ENCODE results near the gene ARHGAP32. TPM values are rescaled to one million over a fixed set of nuclear protein-coding genes. Genes with fewer than 3 reads are reported as not detected.

Gene ARHGAP32
- total and polyA plus RNA-seq, 7 donors = 9.2 to 20.0 (median 12.0) TPM

DNA sequence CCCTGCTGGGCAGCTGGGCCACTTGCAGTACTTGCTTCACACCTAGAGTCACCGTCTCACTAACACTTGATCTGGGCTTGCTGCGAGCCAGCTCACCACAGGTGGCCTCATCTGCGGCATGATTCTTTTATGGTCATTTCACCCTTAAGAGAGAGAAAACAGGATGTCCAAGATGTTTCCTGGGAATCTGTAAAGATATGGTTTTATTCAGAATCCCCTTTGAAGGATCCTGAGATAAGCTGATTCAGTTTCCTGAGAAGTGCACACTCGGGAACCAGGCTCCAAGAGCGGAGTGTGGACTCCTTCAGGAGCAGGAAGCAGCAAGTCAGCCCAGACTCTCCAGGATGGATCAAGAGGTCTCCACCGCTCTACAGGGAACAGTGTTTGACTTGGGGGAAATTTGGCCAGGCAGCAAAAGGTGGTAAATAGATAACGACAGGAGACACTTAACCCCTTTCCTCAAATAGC, 227.6 kb downstream of the ARHGAP32 start:
- no peak overlapping the region for H3K27ac ChIP-seq
- no peaks in the 10 kb centered on the region for H3K4me1 ChIP-seq
- intact Hi-C loops (cut with DNase I) = no loop called here
- no peak for DNase-seq
- peaks cover 0 to 13% (median 1%) of the 10 kb centered on the region in 4 donors for H3K36me3 ChIP-seq
- TF ChIP-seq POLR2A (IDR thresholded peaks at IDR 0.05) (no peak), POLR2AphosphoS5 (IDR thresholded peaks at IDR 0.05) (no peak), EP300 (IDR thresholded peaks at IDR 0.05) (no peak)
- TF ChIP-seq, protein P1, sequence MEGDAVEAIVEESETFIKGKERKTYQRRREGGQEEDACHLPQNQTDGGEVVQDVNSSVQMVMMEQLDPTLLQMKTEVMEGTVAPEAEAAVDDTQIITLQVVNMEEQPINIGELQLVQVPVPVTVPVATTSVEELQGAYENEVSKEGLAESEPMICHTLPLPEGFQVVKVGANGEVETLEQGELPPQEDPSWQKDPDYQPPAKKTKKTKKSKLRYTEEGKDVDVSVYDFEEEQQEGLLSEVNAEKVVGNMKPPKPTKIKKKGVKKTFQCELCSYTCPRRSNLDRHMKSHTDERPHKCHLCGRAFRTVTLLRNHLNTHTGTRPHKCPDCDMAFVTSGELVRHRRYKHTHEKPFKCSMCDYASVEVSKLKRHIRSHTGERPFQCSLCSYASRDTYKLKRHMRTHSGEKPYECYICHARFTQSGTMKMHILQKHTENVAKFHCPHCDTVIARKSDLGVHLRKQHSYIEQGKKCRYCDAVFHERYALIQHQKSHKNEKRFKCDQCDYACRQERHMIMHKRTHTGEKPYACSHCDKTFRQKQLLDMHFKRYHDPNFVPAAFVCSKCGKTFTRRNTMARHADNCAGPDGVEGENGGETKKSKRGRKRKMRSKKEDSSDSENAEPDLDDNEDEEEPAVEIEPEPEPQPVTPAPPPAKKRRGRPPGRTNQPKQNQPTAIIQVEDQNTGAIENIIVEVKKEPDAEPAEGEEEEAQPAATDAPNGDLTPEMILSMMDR (IDR thresholded peaks at IDR 0.05) = no peak
- H3K9me3 ChIP-seq = no peaks in the 10 kb centered on the region
- 87 to 91% methylated on average over 7 of the region's 7 CpGs for WGBS, 2 donors
- no peaks in the 10 kb centered on the region for H3K27me3 ChIP-seq
- no peak overlapping the region for H3K4me3 ChIP-seq

DNA sequence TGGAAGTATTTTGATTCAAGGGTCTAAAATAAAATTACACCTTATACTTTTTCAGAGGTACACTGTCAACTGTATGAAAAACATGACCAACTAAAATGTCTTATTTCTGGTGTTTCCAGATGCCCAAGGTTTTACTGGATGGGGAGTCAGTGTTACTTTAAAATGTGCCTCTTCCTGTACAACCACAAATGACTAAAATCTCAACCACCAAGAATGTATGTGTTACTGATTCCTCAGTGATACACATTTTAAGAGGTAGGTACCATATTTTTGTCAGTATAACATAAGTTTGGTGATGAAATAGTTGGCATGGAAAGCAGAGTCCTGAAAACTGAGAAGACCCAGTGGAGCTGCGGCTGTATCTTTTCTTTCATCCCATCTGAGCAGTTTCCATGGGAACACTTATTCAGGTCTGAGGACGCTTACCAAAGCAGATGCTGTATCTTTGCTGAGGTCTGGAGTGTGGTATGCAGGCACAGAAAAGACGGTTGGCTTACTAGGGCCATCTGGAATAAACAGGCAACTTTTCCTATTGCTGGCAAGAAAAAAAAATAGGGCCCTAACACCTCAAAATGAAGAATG, 228.3 kb downstream of the ARHGAP32 start:
- H3K4me3 ChIP-seq = no peak overlapping the region
- no peak for TF ChIP-seq EP300 (IDR thresholded peaks at IDR 0.05)
- no peak for TF ChIP-seq POLR2AphosphoS5 (IDR thresholded peaks at IDR 0.05)
- no peak for TF ChIP-seq POLR2A (IDR thresholded peaks at IDR 0.05)
- TF ChIP-seq, protein P1 (IDR thresholded peaks at IDR 0.05) = no peak
- peaks cover 0 to 6% (median 0%) of the 10 kb centered on the region in 4 donors for H3K36me3 ChIP-seq
- H3K9me3 ChIP-seq = no peaks in the 10 kb centered on the region
- intact Hi-C loops (cut with DNase I) = no loop called here
- H3K4me1 ChIP-seq = no peaks in the 10 kb centered on the region
- no peaks in the 10 kb centered on the region for H3K27me3 ChIP-seq
- DNase-seq = no peak
- WGBS, 2 donors = 85 to 91% methylated on average over 3 of the region's 3 CpGs
- H3K27ac ChIP-seq = no peak overlapping the region

DNA sequence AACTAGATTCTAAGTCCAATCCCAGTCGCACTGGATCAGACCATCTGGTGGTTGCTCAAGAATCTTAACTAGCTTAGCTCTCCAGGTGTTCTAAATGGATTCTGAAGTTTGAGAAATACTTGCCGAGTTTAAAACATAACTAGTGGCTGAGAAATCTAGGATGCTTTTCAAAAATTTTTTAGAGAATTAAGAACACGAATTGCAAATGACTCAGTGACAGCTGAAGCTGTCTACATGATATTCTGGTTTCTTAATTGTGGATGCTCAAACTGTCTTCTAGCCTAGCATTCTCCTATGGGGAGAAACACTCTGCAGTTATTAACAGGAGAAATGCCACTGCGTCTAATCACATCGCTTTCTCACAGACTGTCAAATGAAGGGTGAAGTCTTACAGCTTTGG, 229.2 kb downstream of the ARHGAP32 start:
- H3K4me3 ChIP-seq = no peak overlapping the region
- no peaks in the 10 kb centered on the region for H3K27me3 ChIP-seq
- no peak overlapping the region for H3K27ac ChIP-seq
- no peaks in the 10 kb centered on the region for H3K9me3 ChIP-seq
- TF ChIP-seq POLR2AphosphoS5 (IDR thresholded peaks at IDR 0.05) (no peak), EP300 (IDR thresholded peaks at IDR 0.05) (no peak), POLR2A (IDR thresholded peaks at IDR 0.05) (no peak)
- TF ChIP-seq, protein P1 (IDR thresholded peaks at IDR 0.05) = no peak
- no peaks in the 10 kb centered on the region for H3K36me3 ChIP-seq
- H3K4me1 ChIP-seq = no peaks in the 10 kb centered on the region
- WGBS, 2 donors = 86 to 91% methylated on average over 5 of the region's 5 CpGs
- intact Hi-C loops (cut with DNase I) = no loop called here
- DNase-seq = no peak

DNA sequence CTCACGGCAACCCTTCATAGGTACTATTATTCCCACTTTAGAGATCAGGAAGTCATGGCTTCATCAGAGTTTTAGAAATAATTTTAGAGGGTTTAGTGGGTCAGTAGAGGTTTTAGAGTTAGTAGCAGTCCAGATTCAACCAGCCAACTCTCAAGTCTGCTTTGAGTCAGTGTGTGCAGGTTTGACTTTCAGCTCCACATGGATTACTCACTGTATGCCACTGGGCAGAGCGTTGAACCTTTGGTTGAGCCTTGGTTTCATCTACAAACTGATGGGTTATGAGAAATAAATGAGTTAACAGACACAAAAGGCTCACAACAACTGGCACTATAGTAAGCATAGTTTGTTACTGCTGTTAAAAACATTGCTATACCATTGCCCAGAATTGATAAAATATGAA, 230.5 kb downstream of the ARHGAP32 start:
- Histone ChIP-seq H3K9me3 (no peaks in the 10 kb centered on the region), H3K36me3 (no peaks in the 10 kb centered on the region), H3K27ac (no peak overlapping the region), H3K27me3 (peaks cover 0 to 5% (median 0%) of the 10 kb centered on the region in 3 donors), H3K4me3 (no peak overlapping the region), H3K4me1 (no peaks in the 10 kb centered on the region)
- DNase-seq = no peak
- WGBS, 2 donors = 93 to 97% methylated on average over 2 of the region's 2 CpGs
- TF ChIP-seq, protein P1 (IDR thresholded peaks at IDR 0.05) = no peak
- TF ChIP-seq POLR2A (IDR thresholded peaks at IDR 0.05) (no peak), POLR2AphosphoS5 (IDR thresholded peaks at IDR 0.05) (no peak), EP300 (IDR thresholded peaks at IDR 0.05) (no peak)
- intact Hi-C loops (cut with DNase I) = no loop called here

DNA sequence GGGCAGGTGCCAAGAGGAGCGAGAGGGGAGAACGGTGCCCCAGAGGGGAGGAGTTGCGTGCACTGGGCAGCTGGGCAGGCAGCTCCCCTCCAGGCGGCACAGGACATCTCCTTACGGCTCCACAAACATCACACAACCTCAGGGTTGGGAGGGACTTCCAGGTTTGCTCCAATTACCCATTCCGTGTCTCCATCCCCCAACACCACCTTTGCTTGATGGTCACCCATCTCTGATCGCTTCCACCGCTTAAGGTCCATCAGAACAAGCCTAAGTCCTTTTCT, 235.0 kb downstream of the ARHGAP32 start:
- Histone ChIP-seq H3K9me3 (no peaks in the 10 kb centered on the region), H3K27me3 (peaks cover 0 to 5% (median 0%) of the 10 kb centered on the region in 3 donors), H3K4me1 (no peaks in the 10 kb centered on the region), H3K4me3 (no peak overlapping the region), H3K36me3 (no peaks in the 10 kb centered on the region), H3K27ac (no peak overlapping the region)
- 82 to 88% methylated on average over 8 of the region's 8 CpGs for WGBS, 2 donors
- DNase-seq = no peak
- intact Hi-C loops (cut with DNase I) = no loop called here
- TF ChIP-seq POLR2AphosphoS5 (IDR thresholded peaks at IDR 0.05) (no peak), POLR2A (IDR thresholded peaks at IDR 0.05) (no peak), EP300 (IDR thresholded peaks at IDR 0.05) (no peak)
- TF ChIP-seq, protein P1 (IDR thresholded peaks at IDR 0.05) = no peak
